Heart right ventricle (tissue), 16 donors: ENCODE data around the gene CNPY1. TPM values are rescaled to one million over a fixed set of nuclear protein-coding genes. Genes with fewer than 3 reads are reported as not detected.

ENCODE experiments used
- ATAC-seq, 8 donors: fragments of 200-7000 bp; cut with Tn5 transposase; one replicate each; pipeline ENCODE4 v1.9.1; 2020; ENCODE audit warnings: mild to moderate bottlenecking in 8 of 8, moderate library complexity in 8 of 8, moderate number of reproducible peaks in 1 of 8
- DNase-seq, 2 donors: peaks; one replicate each; pipeline ENCODE4 v3.0.0-alpha.2; 2020
- H3K27ac ChIP-seq, 10 donors: fragments of 200-600 bp; sonication (generic) in 2 of 10; one replicate each; pipeline versions ENCODE4 v1.5.0 to v1.8.0; 2020 to 2022; ENCODE audit warnings: mild to moderate bottlenecking in 3 of 10
- H3K27me3 ChIP-seq, 7 donors: fragments of 200-600 bp; one replicate each; pipeline ENCODE4 v1.8.0; 2021 to 2022; ENCODE audit warnings: mild to moderate bottlenecking in 2 of 7
- H3K36me3 ChIP-seq, 9 donors: fragments of 200-600 bp; sonication (generic) in 1 of 9; one replicate each; pipeline versions ENCODE4 v1.5.0 to v1.8.0; 2020 to 2022; ENCODE audit warnings: mild to moderate bottlenecking in 2 of 9
- H3K4me1 ChIP-seq, 9 donors: fragments of 200-600 bp; sonication (generic) in 1 of 9; one replicate each; pipeline versions ENCODE4 v1.5.0 to v1.8.0; 2020 to 2022; ENCODE audit warnings: mild to moderate bottlenecking in 4 of 9
- H3K4me3 ChIP-seq, 10 donors: fragments of 200-600 bp; sonication (generic) in 2 of 10; one replicate each; pipeline versions ENCODE4 v1.5.0 to v1.8.0; 2020 to 2022; ENCODE audit warnings: mild to moderate bottlenecking in 7 of 10, moderate library complexity in 2 of 10
- H3K9me3 ChIP-seq, 11 donors: fragments of 200-600 bp in 10 of 11; sonication (generic) in 2 of 11; one replicate each; pipeline versions ENCODE4 v1.5.0 to v1.8.0; 2013 to 2022; ENCODE audit warnings: mild to moderate bottlenecking in 2 of 11, control low read depth in 1 of 11, moderate library complexity in 1 of 11
- CTCF ChIP-seq, 9 donors: fragments of 200-600 bp; sonication (generic) in 2 of 9; IDR thresholded peaks; one replicate each; pipeline versions ENCODE4 v1.5.0 to v1.8.0; 2021 to 2022; ENCODE audit warnings: antibody characterized with exemption in 9 of 9, mild to moderate bottlenecking in 5 of 9, moderate library complexity in 1 of 9
- WGBS, 2 donors: extraction: QIAGEN DNeasy Blood & Tissue Kit; methylation state at CpG; one replicate each; pipeline ENCODE4 v1.1.7; 2013; ENCODE audit warnings: inconsistent platforms in 1 of 2; 5-methylcytosine and 5-hydroxymethylcytosine counted together
- intact Hi-C, 10 donors: fragments of 100-400 bp; cut with DNase I; formaldehyde crosslinking; loops; one replicate each; pipeline versions ENCODE4 v1.11.1 to v1.14.2; 2022
- polyA plus RNA-seq, 2 donors: library from polyadenylated mRNA; stranded (reverse); fragments of 200-250 nt; gene quantifications; one replicate each; pipeline ENCODE4 v1.2.3, GENCODE V29; 2013
- total RNA-seq, 10 donors: library from RNA; stranded (reverse); fragmentation: NEBNext Ultra II Directional in 3 of 10; extraction: Animal tissue kit (Norgen Biotek cat#: 25700) in 3 of 10; gene quantifications; one replicate each; pipeline versions ENCODE4 v1.2.1 to v1.2.4, GENCODE V29; 2021 to 2023
- donor health status: Arrhythmogenic right ventricular cardiomyopathy.
- donor health status: ischemic (EF 13 %, LVEDD 7.1; RV severe dilation, severe dysfunction).
- donor health status: healthy with polysubstance abuse.
- donor health status: DM: no; HTN: yes; CAD: no.
- donor health status: DM: no; HTN: no; CAD: no.
- donor health status: ischemic (EF 25% LVEDD 6.9; RV normal size, moderate dysfunction).
- donor health status: ischemic (EF 25% LVEDD 5.7; RV mildly dilated, moderate dysfunction).
- donor health status: healthy.
- donor health status: DM: yes; HTN: yes; CAD: no.
- donor health status: Ischemic cardiomyopathy.
- donor health status: ischemic (EF 35%, LVEDD 5.7; RV mildly dilated, moderate dysfunction).
- donor health status: nonischemic (EF 11% LVEDD 7.7; RV severe dilation, severe dysfunction).
- donor health status: DM: yes; HTN: yes; CAD: no.
- donor health status: PGD.
- donor health status: ischemic (EF 29% LVEDD 5.4; RV normal size, mild dysfunction).
- donor health status: nonischemic (EF 23%, LVEDD 6.1; RV moderate dilation, normal function).

The CNPY1 gene
- total and polyA plus RNA-seq, 12 donors: not detected

GRCh38 chr7:155464183-155464582, 82.2 kb downstream of the CNPY1 start:
- no peak for ATAC-seq
- Histone ChIP-seq H3K4me3 (no peak overlapping the region), H3K4me1 (peaks cover 7 to 43% (median 32%) of the 10 kb centered on the region in 9 donors), H3K9me3 (no peaks in the 10 kb centered on the region), H3K27ac (no peak overlapping the region), H3K27me3 (peaks cover 85 to 100% (median 100%) of the 10 kb centered on the region in 7 donors), H3K36me3 (no peaks in the 10 kb centered on the region)
- DNase-seq: no peak
- 14 to 17% methylated on average over 6 of the region's 6 CpGs for WGBS, 2 donors
- intact Hi-C loops: no loop called here
- TF ChIP-seq CTCF (IDR thresholded peaks at IDR 0.05): no peak

GRCh38 chr7:155463114-155463811, 83.1 kb downstream of the CNPY1 start:
- DNase-seq (no peak), ATAC-seq (no peak)
- no peak for TF ChIP-seq CTCF (IDR thresholded peaks at IDR 0.05)
- Histone ChIP-seq H3K27me3 (peaks cover 94 to 100% (median 100%) of the 10 kb centered on the region in 7 donors), H3K27ac (no peak overlapping the region), H3K4me3 (no peak overlapping the region), H3K4me1 (peaks cover 13 to 46% (median 33%) of the 10 kb centered on the region in 9 donors), H3K9me3 (no peaks in the 10 kb centered on the region), H3K36me3 (no peaks in the 10 kb centered on the region)
- WGBS, 2 donors: 8 to 19% methylated on average over 15 of the region's 15 CpGs
- intact Hi-C loops: no loop called here

GRCh38 chr7:155462163-155462735, 84.1 kb downstream of the CNPY1 start:
- peaks cover 91 to 97% (median 96%) of the 10 kb centered on the region in 7 donors for H3K27me3 ChIP-seq
- intact Hi-C loops: no loop called here
- 10 to 15% methylated on average over 33 of the region's 33 CpGs for WGBS, 2 donors

GRCh38 chr7:155461631-155462030, 84.7 kb downstream of the CNPY1 start:
- ATAC-seq (no peak), DNase-seq (no peak)
- Histone ChIP-seq H3K27ac (no peak overlapping the region), H3K27me3 (peaks cover 89 to 97% (median 96%) of the 10 kb centered on the region in 7 donors), H3K36me3 (no peaks in the 10 kb centered on the region), H3K4me3 (no peak overlapping the region), H3K9me3 (no peaks in the 10 kb centered on the region), H3K4me1 (peaks cover 8 to 40% (median 30%) of the 10 kb centered on the region in 9 donors)
- no peak for TF ChIP-seq CTCF (IDR thresholded peaks at IDR 0.05)
- intact Hi-C loops: no loop called here
- WGBS, 2 donors: 22 to 37% methylated on average over 3 of the region's 3 CpGs

More at GRCh38 chr7:155462163-155462735, 84.1 kb downstream of the CNPY1 start:
- Histone ChIP-seq H3K4me3 (no peak overlapping the region), H3K27ac (no peak overlapping the region), H3K4me1 (peaks cover 10 to 40% (median 30%) of the 10 kb centered on the region in 9 donors), H3K9me3 (no peaks in the 10 kb centered on the region), H3K36me3 (no peaks in the 10 kb centered on the region)
- DNase-seq (no peak), ATAC-seq (no peak)
- no peak for TF ChIP-seq CTCF (IDR thresholded peaks at IDR 0.05)
